ENCODE results near the gene ALDH1L2. TPM values are rescaled to one million over a fixed set of nuclear protein-coding genes. Genes with fewer than 3 reads are reported as not detected.

Gene ALDH1L2
- total RNA-seq, 1 experiment from 2014 or later, result 0.68 TPM

GRCh38 chr12:105036937-105037649 lies 47.2 kb downstream of the ALDH1L2 start:
- H3K27me3 ChIP-seq (replicated peaks), result no peaks in the 10 kb centered on the region
- H3K4me1 ChIP-seq (replicated peaks), result no peaks in the 10 kb centered on the region
- H3K27ac ChIP-seq, result no peak overlapping the region
- H3K9me3 ChIP-seq (replicated peaks), result no peaks in the 10 kb centered on the region
- no peak for DNase-seq (ENCODE audit: low read depth in 1 of 2, low spot score in 2 of 2)
- no peaks in the 10 kb centered on the region for H3K36me3 ChIP-seq
- H3K4me3 ChIP-seq, result no peak overlapping the region

GRCh38 chr12:105033851-105034250 lies 50.4 kb downstream of the ALDH1L2 start:
- no peaks in the 10 kb centered on the region for H3K36me3 ChIP-seq
- no peak overlapping the region for H3K4me3 ChIP-seq
- H3K27me3 ChIP-seq (replicated peaks), result no peaks in the 10 kb centered on the region
- no peaks in the 10 kb centered on the region for H3K4me1 ChIP-seq (replicated peaks)
- no peaks in the 10 kb centered on the region for H3K9me3 ChIP-seq (replicated peaks)
- DNase-seq (ENCODE audit: low read depth in 1 of 2, low spot score in 2 of 2), result no peak
- no peak overlapping the region for H3K27ac ChIP-seq

- Histone ChIP-seq H3K9me3 (replicated peaks) (no peaks in the 10 kb centered on the region), H3K27me3 (replicated peaks) (no peaks in the 10 kb centered on the region), H3K4me1 (replicated peaks) (no peaks in the 10 kb centered on the region), H3K4me3 (no peak overlapping the region), H3K27ac (no peak overlapping the region), H3K36me3 (no peaks in the 10 kb centered on the region)
- no peak for DNase-seq (ENCODE audit: low read depth in 1 of 2, low spot score in 2 of 2)
Observed at GRCh38 chr12:105032703-105033357, 51.4 kb downstream of the ALDH1L2 start.

GRCh38 chr12:105030820-105031807 lies 53.1 kb downstream of the ALDH1L2 start:
- no peaks in the 10 kb centered on the region for H3K36me3 ChIP-seq
- no peaks in the 10 kb centered on the region for H3K9me3 ChIP-seq (replicated peaks)
- no peak for DNase-seq (ENCODE audit: low read depth in 1 of 2, low spot score in 2 of 2)
- H3K4me3 ChIP-seq, result no peak overlapping the region
- H3K4me1 ChIP-seq (replicated peaks), result no peaks in the 10 kb centered on the region
- H3K27ac ChIP-seq, result no peak overlapping the region
- H3K27me3 ChIP-seq (replicated peaks), result no peaks in the 10 kb centered on the region

- H3K27me3 ChIP-seq (replicated peaks), result no peaks in the 10 kb centered on the region
- H3K9me3 ChIP-seq (replicated peaks), result no peaks in the 10 kb centered on the region
- no peak for DNase-seq (ENCODE audit: low read depth in 1 of 2, low spot score in 2 of 2)
- H3K36me3 ChIP-seq, result no peaks in the 10 kb centered on the region
- H3K4me1 ChIP-seq (replicated peaks), result no peaks in the 10 kb centered on the region
- H3K4me3 ChIP-seq, result no peak overlapping the region
- H3K27ac ChIP-seq, result no peak overlapping the region
Observed at GRCh38 chr12:105026411-105026810, 57.8 kb downstream of the ALDH1L2 start.

- Histone ChIP-seq H3K4me1 (replicated peaks) (no peaks in the 10 kb centered on the region), H3K4me3 (no peak overlapping the region), H3K27ac (no peak overlapping the region), H3K9me3 (replicated peaks) (no peaks in the 10 kb centered on the region), H3K27me3 (replicated peaks) (no peaks in the 10 kb centered on the region), H3K36me3 (no peaks in the 10 kb centered on the region)
- no peak for DNase-seq (ENCODE audit: low read depth in 1 of 2, low spot score in 2 of 2)
Observed at GRCh38 chr12:105025890-105026289, 58.4 kb downstream of the ALDH1L2 start.

- H3K9me3 ChIP-seq (replicated peaks), result no peaks in the 10 kb centered on the region
- no peaks in the 10 kb centered on the region for H3K4me1 ChIP-seq (replicated peaks)
- no peak for DNase-seq (ENCODE audit: low read depth in 1 of 2, low spot score in 2 of 2)
- no peak overlapping the region for H3K27ac ChIP-seq
- no peaks in the 10 kb centered on the region for H3K36me3 ChIP-seq
- no peaks in the 10 kb centered on the region for H3K27me3 ChIP-seq (replicated peaks)
- no peak overlapping the region for H3K4me3 ChIP-seq
Observed at GRCh38 chr12:105024928-105025327, 59.3 kb downstream of the ALDH1L2 start.

- Histone ChIP-seq H3K27ac (no peak overlapping the region), H3K27me3 (replicated peaks) (no peaks in the 10 kb centered on the region), H3K4me3 (no peak overlapping the region), H3K36me3 (peaks cover 9% of the 10 kb centered on the region), H3K4me1 (replicated peaks) (no peaks in the 10 kb centered on the region), H3K9me3 (replicated peaks) (no peaks in the 10 kb centered on the region)
- no peak for DNase-seq (ENCODE audit: low read depth in 1 of 2, low spot score in 2 of 2)
Observed at GRCh38 chr12:105020241-105020962, 63.9 kb downstream of the ALDH1L2 start.

- Histone ChIP-seq H3K27ac (no peak overlapping the region), H3K27me3 (replicated peaks) (no peaks in the 10 kb centered on the region), H3K36me3 (peaks cover 14% of the 10 kb centered on the region), H3K4me3 (no peak overlapping the region), H3K4me1 (replicated peaks) (no peaks in the 10 kb centered on the region), H3K9me3 (replicated peaks) (no peaks in the 10 kb centered on the region)
- no peak for DNase-seq (ENCODE audit: low read depth in 1 of 2, low spot score in 2 of 2)
Observed at GRCh38 chr12:105018776-105019175, 65.5 kb downstream of the ALDH1L2 start.

- Histone ChIP-seq H3K9me3 (replicated peaks) (no peaks in the 10 kb centered on the region), H3K36me3 (peaks cover 17% of the 10 kb centered on the region), H3K4me3 (no peak overlapping the region), H3K27ac (no peak overlapping the region), H3K4me1 (replicated peaks) (no peaks in the 10 kb centered on the region), H3K27me3 (replicated peaks) (no peaks in the 10 kb centered on the region)
- DNase-seq (ENCODE audit: low read depth in 1 of 2, low spot score in 2 of 2), result no peak
Observed at GRCh38 chr12:105018012-105018411, 66.2 kb downstream of the ALDH1L2 start.

GRCh38 chr12:105015543-105015942 lies 68.7 kb downstream of the ALDH1L2 start:
- DNase-seq (ENCODE audit: low read depth in 1 of 2, low spot score in 2 of 2), result no peak
- Histone ChIP-seq H3K4me3 (no peak overlapping the region), H3K27ac (no peak overlapping the region), H3K4me1 (replicated peaks) (no peaks in the 10 kb centered on the region), H3K36me3 (peaks cover 25% of the 10 kb centered on the region), H3K27me3 (replicated peaks) (no peaks in the 10 kb centered on the region), H3K9me3 (replicated peaks) (no peaks in the 10 kb centered on the region)

- Histone ChIP-seq H3K36me3 (peaks cover 25% of the 10 kb centered on the region), H3K9me3 (replicated peaks) (no peaks in the 10 kb centered on the region)
Observed at GRCh38 chr12:105014603-105015002, 69.7 kb downstream of the ALDH1L2 start.

GRCh38 chr12:105013892-105014291 lies 70.4 kb downstream of the ALDH1L2 start:
- H3K4me3 ChIP-seq, result no peak overlapping the region
- H3K4me1 ChIP-seq (replicated peaks), result no peaks in the 10 kb centered on the region
- no peaks in the 10 kb centered on the region for H3K27me3 ChIP-seq (replicated peaks)
- H3K27ac ChIP-seq, result no peak overlapping the region
- H3K36me3 ChIP-seq, result peaks cover 25% of the 10 kb centered on the region
- no peaks in the 10 kb centered on the region for H3K9me3 ChIP-seq (replicated peaks)
- no peak for DNase-seq (ENCODE audit: low read depth in 1 of 2, low spot score in 2 of 2)

More at GRCh38 chr12:105014603-105015002, 69.7 kb downstream of the ALDH1L2 start:
- Histone ChIP-seq H3K27ac (no peak overlapping the region), H3K27me3 (replicated peaks) (no peaks in the 10 kb centered on the region), H3K4me3 (no peak overlapping the region), H3K4me1 (replicated peaks) (no peaks in the 10 kb centered on the region)
- DNase-seq (ENCODE audit: low read depth in 1 of 2, low spot score in 2 of 2), result no peak

Measured in SJSA1 (cell line).